GM19467 (cell line): ENCODE results near the gene TEKT1.
"Not testable (repeated sequence)": the region's sequence is repeated elsewhere in the genome, so short reads cannot be mapped to it uniquely, and the experiment has no call there.

Experiments
- ATAC-seq: cut with Tn5 transposase; IDR thresholded peaks from one replicate; pipeline ENCODE4 v1.9.1; 2021; ENCODE audit warnings: mild to moderate bottlenecking, moderate library complexity; ENCODE audit not compliant: unreplicated experiment

TEKT1 gene

DNA sequence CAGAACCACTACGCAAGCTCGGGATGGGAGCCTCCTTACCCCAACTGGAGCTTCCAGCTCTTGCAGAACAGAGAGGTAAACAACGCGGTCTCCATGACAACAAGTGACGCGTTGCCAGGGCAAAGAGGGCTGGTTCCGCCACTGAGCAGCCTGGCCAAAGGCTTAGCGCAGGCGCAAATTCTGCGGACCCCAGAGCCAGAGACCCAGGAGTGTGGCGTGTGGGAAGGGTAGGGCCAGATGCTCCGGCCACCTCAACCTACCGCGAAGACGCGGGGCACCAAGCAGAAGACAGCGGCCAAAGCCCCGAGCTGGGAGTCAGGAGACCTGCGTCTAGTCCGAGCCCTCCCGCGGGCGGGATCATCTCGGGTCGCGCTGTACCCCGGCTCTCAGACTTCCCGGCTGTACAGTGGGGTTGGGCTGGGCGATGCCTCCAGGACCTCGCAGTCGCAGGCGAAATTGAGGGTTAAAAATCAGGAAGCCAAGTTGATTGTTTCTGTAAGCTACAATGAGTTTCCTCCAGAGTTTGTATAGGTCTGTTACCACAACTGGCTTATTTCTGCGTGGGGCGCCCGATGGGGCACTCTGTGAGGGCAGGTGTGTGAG, at the start of gene TEKT1:
TSS of gene TEKT1 (minus strand) at position 69 of the 603 bp plus-strand sequence. CDS start 1,353 bp downstream, outside the sequence.
- ATAC-seq = no peak

DNA sequence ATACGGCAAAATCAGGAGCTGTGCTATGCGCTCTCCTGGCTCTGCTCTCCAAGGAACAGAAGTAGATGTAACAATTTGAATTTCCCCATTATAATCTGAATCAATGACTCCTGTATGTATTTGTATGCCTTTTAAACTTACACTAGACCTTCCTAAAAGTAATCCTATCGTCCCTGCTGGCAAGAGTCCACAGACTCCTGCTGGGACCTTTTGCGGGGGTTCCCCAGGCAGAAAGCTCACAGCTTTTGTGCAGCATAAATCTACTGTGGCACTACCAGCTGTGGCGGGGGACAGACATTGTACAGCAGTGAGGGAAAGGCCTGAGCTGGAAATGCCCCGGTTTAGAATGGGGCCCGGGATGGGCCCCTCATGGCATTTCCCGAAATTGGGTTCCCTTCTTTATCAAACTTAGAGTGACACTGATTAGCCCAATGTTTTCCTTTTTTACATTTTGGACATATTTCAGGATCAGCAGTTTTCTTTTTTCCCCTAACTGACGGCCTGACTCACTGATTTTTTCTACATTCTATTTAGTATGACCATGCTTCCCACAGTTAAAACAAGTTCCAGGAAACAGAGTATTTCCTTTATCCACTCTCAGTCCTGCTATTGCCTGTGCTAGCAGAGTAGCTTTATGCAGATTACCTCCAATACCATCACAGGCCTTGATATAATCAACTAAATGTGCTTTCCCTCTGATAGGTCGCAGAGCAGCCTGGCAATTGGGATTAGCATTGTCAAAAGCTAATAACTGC, 47.9 kb upstream of the TEKT1 start:
- ATAC-seq = not testable (repeated sequence)

DNA sequence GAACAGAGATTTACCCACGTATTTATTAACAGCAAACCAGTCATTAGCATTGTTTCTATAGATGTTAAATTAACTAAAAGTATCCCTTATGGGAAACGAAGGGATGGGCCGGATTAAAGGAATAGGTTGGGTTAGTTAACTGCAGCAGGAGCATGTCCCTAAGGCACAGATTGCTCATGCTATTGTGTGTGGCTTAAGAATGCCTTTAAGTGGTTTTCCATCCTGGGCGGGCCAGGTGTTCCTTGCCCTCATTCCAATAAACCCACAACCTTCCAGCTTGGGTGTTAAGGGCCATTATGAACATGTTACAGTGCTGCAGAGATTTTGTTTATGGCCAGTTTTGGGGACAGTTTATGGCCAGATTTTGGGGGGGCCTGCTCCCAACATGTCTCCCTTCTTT, 43.7 kb upstream of the TEKT1 start:
- not testable (repeated sequence) for ATAC-seq

DNA sequence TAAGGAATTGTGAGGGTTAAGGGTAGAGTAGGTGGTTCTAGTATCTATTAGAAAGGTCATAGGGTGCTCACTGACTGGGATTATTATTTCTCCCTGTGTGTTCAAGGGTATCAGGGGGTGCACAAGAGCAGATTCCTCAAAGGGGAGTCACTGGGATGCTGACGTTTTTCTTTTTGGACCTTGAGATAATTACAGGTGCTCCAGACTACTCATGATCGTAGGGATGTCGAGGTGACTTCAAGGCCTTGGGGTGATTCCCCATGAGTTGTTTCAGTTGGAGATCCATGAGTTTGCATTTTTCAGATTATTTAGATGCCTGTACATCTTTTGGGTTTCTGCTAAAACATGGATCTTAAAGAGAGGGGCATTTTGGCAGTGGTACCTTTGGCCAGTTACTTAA, 41.4 kb upstream of the TEKT1 start:
- no peak for ATAC-seq

DNA sequence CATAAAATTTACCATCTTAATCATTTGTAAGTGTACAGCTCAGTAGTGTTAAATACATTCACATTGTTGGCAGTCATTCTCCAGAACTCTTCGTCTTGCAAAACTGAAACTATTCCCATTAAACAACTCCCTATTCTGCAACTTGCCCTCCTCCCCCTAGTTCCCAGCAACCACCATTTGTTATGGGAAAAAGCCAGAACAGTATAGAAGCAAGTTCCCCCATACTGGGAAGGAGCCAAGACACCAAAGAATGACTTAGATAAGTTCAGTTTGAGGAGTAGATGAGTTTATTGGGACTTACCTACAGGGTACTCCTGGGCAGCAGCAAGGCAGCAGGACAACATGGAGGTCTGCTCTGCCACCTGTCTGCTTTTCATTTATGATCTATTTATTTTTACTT, 39.3 kb upstream of the TEKT1 start:
- no peak for ATAC-seq

DNA sequence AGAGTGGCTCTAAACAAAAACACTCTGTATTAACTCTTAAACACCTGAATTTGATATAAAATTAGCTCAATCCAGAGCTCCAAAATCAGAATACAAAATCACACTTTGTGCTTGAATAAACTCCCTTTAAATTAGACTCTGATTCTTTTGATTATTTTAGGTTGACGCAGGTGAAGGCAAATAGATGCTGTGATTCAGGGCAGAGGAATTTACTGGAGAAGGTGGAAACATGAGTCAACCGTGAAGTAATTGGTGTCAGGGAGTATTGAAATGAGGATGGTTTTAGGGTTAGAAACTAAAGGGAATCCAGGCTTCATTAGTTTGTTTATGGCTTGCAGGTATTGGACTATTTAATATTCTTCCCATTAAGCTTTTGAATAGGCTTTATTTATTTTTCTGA, 37.1 kb upstream of the TEKT1 start:
- no peak for ATAC-seq

DNA sequence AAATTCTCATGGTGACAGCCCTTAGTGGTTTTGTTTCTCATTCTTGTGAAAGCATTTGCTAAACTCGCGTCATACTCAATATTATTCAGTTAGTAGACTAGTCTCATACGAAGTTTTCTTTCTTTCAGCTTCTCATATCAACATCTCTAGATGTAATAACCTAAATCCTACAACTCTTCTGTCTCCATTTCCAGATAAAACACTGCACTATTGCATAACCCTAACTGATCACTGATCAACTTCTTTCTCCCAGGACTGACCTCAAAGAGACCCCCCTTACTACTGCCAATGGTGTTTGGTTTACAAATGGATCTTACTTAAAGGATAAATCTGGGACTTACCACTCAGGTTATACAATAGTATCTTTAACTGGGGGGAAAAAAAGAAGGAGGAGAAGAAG, 36.3 kb upstream of the TEKT1 start:
- no peak for ATAC-seq

DNA sequence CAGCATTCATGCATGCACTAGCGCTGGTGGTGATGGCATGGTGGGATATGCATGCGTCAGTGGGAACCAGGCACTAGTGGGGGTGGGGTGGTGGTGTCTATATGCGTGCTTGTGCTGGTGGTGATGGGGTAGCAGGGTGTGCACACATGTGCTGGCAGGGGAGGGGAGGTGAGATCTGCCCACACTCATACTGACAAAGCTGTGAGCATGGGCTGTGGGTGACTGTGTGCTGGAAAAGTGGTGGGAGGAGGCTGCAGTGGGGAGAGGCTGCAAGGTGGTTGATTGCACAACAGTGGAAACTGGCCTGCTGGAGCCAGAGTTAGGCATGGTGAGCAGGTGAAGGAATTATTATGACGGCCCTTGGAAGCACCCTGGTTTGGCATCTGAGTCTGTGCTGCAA, 31.3 kb upstream of the TEKT1 start:
- ATAC-seq = no peak

DNA sequence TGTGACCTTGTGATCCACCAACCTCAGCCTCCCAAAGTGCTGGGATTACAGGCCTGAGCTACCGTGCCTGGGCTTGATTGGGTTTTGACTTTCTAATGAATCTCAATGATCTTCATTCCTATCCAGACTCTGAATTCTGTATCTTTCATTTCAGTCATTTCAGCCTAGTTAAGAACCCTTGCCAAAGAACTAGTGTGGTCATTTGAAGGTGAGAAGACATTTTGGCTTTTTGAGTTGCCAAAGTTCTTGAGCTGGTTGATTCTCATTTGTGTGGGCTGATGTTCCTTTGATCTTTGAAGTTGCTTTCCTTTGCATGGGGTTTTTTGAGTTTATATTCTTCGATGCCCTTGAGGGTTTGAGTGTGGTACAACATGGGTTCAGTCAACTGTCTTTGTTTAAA, 30.6 kb upstream of the TEKT1 start:
- no peak for ATAC-seq

DNA sequence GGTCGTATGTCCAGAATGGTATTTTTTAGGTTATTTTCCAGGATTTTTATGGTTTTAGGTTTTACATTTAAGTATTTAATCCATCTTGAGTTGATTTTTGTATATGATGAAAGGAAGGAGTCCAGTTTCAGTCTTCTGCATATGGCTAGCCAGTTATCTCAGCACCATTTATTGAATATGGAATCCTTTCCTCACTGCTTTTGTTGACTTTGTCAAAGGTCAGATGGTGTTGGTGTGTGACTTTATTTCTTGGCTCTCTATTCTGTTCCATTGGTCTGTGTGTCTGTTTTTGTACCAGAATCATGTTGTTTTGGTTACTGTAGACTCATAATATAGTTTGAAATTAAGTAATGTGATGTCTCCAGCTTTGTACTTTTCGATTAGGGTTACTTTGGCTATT, 26.4 kb upstream of the TEKT1 start:
- ATAC-seq = no peak

DNA sequence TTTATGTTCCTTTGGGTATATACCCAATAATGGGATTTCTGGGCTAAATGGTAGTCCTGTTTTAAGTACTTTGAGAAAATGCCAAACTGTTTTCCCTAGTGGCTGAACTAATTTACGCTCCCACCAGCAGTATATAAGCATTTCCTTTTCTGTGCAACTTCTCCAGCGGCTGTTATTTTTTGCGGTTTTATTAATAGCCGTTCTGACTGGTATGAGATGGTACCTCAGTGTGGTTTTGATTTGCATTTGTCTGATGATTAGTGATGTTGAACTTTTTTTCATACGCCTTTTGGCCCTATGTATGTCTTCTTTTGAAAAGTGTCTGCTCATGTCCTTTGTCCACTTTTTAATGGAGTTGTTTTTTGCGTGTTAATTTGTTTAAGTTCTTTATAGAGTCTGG, 25.8 kb upstream of the TEKT1 start:
- ATAC-seq = no peak

DNA sequence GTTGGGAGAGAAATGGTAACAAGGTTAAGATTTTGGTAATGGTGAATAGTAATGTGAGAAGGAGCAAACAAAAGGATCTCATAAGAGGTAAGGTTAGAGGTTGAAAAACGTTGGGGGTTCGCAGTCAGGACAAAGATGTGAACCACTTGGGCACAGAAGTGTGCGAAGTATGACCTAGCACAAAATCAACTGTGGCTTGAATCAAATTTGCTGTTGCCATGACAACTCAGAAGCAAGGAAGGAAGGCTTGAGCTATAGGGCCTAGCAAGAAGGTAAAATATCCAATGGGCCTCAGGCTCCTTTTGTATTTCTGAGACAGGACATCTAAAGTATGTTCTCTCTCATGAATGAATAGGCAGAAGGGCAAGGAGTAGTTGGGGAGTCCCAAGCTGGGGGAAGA, 24.5 kb upstream of the TEKT1 start:
- ATAC-seq = no peak

DNA sequence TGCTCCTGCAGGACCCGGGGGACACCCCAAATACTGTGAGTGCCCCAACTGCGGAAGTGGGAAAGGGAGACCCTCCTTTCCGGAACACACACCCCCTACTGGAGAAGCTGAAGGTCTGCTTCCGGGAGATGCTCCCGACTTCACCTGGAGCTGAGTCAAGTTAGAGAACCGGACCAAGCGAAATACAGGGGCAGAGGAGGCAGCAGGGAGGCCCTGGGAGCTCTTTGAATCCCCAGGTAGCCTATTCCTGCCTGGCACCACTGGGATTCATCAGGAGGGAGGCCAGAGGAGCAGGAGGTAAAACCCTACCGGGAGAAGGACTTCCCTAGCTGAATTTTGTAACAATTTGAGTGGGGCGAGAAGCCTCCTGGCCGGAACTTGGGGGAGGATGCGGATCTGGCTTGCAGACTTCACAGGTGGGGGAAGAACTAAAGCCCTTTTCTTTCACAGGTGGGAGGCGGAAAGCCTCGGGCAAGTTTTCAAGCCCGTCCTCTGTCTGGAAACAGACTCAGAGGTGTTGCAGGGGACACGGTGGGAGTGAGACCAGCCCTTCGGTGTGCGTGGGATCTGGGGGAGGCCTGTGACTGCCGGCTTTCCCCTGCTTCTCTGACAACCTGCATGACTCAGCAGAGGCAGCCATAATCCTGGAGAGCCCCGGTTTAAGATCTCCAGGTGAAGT, 22.4 kb upstream of the TEKT1 start:
- ATAC-seq = no peak

DNA sequence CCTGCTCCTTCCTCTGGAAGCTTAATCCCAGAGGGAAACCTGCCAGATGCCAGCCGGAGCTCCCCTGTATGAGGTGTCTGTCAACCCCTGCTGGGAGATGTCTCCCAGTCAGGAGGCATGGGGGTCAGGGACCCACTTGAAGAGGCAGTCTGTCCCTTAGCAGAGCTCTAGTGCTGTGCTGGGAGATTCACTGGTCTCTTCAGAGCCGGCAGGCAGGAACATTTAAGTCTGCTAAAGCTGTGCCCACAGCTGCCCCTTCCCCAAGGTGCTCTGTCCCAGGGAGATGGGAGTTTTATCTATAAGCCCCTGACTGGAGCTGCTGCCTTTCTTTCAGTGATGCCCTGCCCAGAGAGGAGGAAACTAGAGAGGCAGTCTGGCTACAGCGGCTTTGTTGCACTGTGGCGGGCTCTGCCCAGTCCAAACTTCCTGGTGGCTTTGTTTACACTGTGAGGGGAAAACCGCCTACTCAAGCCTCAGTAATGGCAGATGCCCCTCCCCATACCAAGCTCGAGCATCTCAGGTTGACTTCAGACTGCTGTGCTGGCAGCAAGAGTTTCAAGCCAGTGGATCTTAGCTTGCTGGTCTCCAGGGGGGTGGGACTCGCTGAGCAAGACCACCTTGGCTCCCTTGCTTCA, 17.1 kb upstream of the TEKT1 start:
- not testable (repeated sequence) for ATAC-seq

DNA sequence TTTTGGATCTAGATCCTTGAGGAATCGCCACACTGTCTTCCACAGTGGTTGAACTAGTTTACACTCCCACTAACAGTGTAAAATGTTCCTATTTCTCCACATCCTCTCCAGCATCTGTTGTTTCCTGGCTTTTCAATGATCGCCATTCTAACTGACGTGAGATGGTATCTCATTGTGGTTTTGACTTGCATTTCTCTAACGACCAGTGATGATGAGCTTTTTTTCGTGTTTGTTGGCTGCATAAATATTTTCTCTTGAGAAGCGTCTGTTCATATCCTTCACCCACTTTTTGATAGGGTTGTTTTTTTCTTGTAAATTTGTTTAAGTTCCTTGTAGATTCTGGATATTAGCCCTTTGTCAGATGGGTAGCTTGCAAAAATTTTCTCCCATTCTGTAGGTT, 14.6 kb upstream of the TEKT1 start:
- not testable (repeated sequence) for ATAC-seq

DNA sequence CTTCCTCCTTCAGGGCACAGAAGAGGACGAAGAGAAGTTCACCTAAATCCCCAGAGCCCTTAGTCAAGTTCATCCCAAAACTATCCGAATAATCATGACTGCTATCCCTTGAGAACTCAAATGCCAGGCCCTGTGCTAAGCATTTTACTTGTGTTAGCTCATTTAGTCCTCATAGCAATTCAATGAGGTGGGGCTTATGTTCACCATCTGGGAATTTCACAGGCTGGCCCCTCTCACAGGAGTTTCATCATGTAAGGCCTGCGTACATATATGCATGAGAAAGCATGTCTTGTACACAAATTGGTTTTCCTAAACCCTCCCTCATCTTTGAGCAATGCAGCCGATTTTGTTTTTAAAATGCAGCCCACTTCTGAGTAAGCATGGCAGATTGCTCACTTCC, 12.9 kb upstream of the TEKT1 start:
- ATAC-seq = not testable (repeated sequence)

DNA sequence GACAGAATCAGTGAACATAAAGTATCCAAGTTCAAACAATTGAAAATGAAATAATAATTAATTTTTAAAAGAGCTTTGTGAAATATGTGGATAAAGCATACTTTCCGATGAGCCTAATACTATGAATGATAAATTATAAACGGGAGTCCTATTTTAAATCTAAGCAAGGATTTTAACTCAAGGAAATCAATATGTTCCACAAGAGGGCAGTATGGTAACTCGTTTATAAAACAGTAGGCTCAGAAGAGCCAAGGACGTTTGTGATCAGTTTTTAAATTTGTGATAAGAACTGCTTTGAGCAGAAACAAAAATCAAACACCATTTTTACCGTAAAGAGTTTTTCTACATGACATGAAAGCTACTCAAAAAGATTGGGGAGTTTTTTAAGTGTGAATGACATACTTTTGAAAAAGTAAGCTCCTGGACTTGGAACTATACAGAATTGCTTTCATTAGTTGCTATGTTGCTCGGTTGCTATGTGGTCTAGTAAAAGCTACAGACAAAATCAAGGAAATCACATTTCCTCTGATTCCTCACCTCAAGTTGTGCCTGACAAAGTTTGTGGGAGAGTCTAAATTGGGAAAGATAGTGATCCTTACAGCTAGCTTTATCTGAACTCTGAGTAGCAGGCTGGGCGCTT, 11.8 kb upstream of the TEKT1 start:
- ATAC-seq = no peak

DNA sequence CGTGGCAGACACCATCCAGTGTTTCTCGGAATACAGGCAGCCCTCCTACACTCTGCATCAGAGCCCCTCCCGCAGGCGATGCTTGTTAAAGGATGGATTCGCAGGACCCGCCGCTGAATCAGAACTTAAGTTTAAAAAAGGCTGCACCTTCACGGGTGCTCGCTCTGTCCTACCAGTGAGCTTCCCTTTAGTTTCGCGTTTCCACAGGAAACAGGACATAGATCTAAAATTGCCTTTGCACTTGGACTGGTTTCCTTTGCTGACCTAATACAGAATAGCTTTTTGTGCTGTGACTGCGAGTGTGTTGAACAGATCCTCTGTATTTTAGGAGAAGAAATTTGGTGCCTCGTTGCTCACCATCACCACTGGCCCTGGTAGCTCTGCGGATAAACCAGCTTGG, 10.2 kb upstream of the TEKT1 start:
- not testable (repeated sequence) for ATAC-seq

DNA sequence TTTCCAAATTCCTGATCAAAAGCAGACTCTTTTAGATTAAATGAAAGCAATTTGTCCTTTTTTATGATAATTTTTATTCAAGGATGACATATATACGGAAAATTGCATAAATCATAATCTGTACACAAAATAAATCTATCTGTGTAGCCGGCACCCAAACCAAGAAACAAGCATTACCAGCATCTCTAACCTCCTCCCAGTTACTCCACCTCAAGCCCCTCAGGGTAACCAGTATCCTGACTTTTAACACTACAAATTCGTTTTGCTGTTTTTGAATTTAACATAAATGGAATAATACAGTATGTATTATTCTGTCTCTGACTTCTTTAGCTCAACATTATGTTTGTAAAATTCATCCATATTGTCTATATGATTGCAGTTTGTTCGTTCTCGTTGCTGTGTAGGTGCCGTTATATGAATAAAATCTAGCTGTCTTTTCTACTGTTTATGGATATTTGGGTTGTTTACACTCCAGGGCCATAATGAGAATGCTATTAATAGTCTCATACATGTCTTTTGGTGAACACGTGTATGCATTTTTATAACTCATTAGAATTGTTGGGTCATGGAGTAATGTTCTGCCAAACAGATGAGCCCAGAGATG, 1.0 kb downstream of the TEKT1 start:
- ATAC-seq = no peak

DNA sequence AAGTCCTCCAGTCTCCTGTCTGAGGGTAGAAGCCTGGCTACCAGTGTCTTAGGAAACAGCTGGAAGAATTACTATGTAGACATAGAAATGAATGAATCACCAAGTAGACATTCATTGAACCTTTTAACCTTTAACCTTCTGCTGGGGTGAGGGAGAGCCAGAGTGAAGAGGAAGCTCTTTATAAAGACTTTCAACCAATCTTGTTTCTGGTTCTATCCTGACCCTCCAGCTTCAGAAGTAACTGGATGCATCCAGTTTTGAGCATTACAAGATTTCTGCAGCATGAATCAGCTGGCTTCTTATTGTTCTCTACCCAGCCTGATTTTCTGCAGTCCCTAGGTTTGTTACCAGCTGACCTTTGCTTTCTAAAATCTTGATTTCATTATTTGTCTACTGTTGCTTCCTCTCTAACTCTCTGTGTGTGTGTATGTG, 8.5 kb downstream of the TEKT1 start:
- ATAC-seq = no peak

DNA sequence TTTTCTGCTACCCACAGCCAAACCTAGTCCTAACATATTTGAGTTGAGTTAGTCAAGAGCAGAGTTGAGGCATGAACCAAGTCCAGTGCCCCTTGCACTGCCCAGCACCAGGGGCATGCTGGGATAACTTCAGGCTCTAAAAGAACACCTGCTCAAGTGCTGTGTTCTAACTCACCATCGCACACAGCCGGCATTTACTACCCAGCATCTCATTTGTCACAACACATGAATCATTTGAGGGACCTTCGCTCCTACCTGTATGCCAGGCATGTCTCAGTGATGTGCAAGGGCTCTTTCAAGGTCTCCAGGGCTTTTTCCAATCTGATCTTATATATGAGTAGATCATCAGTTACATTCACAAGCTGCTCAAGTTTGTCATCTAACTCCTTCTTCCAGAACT, 12.6 kb downstream of the TEKT1 start:
- ATAC-seq = no peak
